NCI-H187 (cell line): ENCODE data around the gene MYBBP1A.
"Not testable (repeated sequence)": the region's sequence is repeated elsewhere in the genome, so short reads cannot be mapped to it uniquely, and the experiment has no call there.

Experiments used
- DNase-seq, 2 experiments: peaks; one replicate each; lab custom pipeline; 2025; lab: John Stamatoyannopoulos, UW

MYBBP1A gene

GRCh38 chr17:4590981-4591453, 35.8 kb upstream of the MYBBP1A start:
- DNase-seq, result no peak

- not testable (repeated sequence) for DNase-seq
Observed at GRCh38 chr17:4590042-4590441, 34.9 kb upstream of the MYBBP1A start.

GRCh38 chr17:4588898-4589625, 33.9 kb upstream of the MYBBP1A start:
- DNase-seq, result no peak

DNA sequence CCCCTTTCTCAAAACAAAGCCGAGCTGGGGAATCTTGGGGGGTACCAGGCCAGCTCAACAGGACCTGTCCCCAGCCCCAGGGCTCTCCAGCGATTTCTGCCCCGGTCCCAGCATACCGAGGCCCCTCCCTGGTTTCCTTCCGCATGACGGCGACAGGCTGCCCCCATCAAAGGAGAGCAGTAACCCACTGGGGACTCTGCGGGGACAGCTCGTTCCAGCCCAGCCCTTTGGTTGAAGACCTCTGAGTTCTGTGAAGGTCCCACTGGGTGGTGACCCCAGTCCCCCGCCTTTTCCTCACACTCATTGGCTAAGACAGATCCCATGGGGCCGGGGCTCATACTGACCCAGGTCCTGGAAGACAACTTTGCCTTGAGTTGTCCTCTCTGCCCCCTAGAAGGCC, 33.2 kb upstream of the MYBBP1A start:
- DNase-seq, result no peak

DNA sequence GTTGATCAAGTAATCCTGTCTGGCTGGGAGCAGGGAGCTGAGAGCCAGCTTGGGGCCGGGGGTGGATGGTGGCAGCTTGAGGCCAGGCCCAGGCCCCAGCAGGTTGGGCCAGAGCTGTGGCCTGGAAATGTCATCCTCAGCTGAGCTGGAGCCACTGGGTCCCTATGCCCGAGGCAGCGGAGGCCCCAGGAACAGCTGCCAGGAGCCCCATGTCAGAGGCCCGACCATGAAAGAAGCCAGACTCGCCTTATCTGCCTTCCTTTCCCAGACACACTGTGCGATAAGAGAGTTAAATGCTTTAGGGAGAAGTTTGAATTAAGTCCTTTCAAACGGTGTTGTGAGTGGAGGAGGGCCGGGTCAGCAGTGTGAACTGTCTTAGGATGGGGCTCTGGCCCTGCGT, 32.6 kb upstream of the MYBBP1A start:
- DNase-seq, result no peak

- no peak for DNase-seq
Observed at GRCh38 chr17:4587195-4587594, 32.0 kb upstream of the MYBBP1A start.

DNA sequence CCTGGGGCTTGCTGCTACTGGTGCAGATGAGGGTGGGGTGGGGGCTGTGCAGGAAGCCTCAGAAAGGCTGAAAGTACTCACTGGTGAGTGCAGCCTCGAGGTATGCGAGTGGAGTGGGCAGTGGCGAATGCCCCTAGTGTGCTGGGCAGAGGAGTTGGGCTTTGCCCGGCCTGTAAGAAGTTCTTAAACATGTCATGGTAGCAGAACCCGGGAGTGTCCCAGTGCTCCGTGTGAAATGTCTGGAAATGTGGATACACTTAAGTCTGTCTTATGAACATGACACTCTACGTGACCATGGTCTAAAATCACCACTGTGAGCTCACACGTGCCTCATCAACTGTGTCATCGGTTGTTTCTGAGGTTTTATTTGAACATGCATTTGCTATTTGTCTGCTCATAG, 30.9 kb upstream of the MYBBP1A start:
- no peak for DNase-seq

DNA sequence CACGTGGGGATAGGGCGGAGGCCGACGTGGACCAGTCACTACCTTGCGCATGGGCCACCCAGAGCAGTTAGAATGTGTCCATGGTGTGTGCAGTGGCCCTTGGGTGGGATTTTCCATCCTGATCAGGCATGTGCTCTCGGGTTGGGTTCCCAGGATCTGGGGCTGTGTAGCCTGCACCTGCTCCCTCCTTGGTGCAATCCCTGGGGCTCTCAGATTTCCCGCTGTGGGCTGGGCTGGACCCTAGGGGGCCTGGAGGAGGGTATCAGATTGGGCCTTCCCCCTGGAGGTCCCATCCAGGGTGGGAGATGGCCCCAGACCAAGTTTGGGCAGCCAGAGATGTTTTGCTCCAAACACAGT, 30.4 kb upstream of the MYBBP1A start:
- no peak for DNase-seq

GRCh38 chr17:4584917-4585637, 29.9 kb upstream of the MYBBP1A start:
- DNase-seq, result no peak

DNA sequence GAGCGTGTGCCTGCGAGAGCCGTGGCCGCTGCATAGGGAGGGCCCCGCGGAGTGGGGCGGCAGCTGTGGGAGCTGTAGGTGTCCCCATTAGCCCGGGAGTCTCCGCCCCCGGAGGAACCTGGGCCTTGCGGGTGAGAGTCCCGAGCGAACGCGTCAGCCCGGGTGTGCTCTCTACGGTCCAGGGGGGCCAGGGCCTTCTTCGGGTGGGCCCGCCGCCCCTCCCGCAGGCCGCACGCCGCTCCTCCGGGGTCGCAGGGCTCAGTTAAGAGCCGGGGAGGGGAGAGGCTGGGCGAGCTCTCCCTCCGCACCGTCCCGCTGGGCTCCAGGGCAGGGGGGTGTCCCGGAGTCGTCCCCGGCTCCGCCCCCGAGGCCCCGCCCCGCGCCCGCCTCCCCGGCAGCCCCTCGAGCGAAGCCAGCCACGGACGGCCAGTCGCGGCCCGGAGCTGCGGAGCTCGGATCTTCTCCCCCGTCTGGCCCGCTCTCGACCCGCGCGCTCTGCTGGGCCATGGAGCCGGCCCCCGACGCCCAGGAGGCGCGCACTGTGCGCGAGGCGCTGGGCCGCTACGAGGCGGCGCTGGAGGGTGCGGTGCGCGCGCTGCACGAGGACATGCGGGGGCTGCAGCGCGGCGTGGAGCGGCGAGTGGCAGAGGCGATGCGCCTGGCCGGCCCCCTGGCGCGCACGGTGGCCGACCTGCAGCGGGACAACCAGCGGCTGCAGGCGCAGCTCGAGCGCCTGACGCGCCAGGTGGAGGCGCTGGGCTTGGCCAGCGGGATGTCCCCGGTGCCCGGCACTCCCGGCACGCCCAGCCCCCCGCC, 29.1 kb upstream of the MYBBP1A start, which contains the start of gene SMTNL2:
Gene SMTNL2, plus strand, starts transcription at position 429 of the 816 bp plus-strand sequence. Its CDS starts 77 bp downstream, at position 506.
- no peak for DNase-seq

GRCh38 chr17:4583782-4584100, 28.6 kb upstream of the MYBBP1A start:
- no peak for DNase-seq

- no peak for DNase-seq
Observed at GRCh38 chr17:4583206-4583605, 28.0 kb upstream of the MYBBP1A start.

- no peak for DNase-seq
Observed at GRCh38 chr17:4582691-4583090, 27.5 kb upstream of the MYBBP1A start.

DNA sequence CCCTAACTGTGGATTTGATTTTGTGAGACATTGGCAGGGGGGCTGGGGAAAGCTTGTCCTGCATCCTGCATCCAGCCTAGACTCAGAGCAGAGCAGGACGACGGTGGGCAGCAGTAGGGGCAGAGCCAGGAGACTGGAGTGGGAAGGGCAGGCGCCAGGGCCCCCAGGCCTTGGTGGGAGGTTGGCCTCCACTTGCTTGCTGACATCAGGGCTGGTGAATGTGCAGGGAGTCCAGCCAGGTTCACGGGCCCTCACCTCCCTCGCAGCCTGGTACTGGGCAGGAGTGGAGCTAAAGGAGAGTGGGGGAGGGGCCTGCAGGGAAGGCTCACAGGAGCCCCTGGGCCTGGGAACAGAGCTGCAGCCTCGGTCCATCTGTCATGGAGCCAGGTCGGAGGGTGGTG, 26.9 kb upstream of the MYBBP1A start:
- no peak for DNase-seq

DNA sequence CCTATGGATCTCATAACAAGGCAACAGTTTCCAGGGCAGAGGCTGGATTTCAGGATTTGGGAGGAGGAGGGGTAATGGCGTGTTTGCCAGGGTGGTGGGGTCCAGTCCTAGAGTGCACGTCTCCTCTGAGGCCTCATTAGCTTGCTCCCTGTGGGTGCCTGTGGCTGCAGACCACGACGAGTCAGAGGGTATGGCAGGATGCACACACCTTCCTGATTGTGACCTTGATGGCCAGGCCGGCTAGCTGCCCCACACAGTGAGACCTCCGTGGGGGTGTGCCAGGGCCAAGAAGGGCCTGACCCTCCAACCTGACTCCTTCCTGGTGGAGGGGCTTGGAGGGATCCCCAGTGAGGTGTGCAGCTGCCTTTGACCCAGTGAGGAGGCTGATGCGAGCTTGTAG, 25.1 kb upstream of the MYBBP1A start:
- DNase-seq, result no peak

DNA sequence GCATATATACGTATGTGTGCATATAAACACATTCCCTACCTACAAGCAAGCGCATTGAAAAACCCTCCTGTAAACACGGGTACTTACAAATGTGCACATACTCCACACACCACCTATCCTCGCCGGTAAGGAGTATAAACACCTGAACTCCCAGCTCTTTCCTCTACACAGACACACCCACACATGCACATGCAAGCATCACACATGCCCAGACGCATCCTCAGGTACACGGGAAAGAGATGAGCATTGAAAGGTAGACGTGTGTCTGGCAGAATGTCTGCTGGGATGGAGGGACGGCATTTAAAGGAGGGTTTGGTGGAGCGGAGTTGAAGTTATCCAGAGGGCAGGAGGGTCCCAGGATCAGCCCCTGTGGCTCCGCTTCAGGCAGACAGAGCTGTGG, 24.5 kb upstream of the MYBBP1A start:
- no peak for DNase-seq

DNA sequence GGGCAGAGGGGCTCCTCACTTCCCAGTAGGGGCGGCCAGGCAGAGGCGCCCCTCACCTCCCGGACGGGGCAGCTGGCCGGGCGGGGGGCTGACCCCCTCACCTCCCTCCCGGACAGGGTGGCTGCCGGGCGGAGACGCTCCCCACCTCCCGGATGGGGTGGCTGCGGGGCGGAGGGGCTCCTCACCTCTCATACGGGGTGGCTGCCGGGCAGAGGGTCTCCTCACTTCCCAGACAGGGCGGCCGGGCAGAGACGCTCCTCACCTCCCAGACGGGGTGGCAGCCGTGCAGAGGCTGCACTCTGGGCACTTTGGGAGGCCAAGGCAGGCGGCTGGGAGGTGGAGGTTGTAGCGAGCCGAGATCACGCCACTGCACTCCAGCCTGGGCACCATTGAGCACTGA, 23.2 kb upstream of the MYBBP1A start:
- not testable (repeated sequence) for DNase-seq

DNA sequence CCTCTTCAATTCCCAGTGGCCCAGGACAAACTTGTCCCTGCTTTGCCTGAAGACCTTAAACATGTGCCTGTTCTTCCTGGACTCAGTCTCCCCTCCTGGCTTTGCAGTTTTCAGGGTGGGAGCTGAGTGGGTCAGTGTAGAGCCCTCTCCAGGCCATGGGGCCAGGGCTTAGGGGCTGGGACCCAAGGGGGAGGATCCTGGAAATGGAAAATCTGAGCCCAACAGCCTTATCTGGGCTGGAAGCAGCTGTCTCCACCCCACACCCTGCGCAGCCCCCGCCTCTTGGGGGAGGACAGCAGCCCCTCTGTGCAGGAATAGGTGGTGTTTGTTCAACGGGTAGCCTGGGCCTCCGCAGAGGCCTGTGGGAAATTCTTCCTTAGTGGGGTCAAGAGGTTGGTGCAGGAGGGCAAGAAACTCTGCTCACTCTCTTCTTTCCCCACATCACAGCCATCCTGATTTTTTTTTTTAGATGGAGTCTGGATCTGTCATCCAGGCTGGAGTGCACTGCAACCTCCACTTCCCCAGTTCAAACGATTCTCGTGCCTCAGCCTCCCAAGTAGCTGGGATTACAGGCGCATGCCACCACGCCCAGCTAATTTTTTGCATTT, 22.3 kb upstream of the MYBBP1A start:
- no peak for DNase-seq

GRCh38 chr17:4576729-4577322, 21.6 kb upstream of the MYBBP1A start:
- DNase-seq, result no peak

- no peak for DNase-seq
Observed at GRCh38 chr17:4576161-4576558, 21.0 kb upstream of the MYBBP1A start.

- DNase-seq, result no peak
Observed at GRCh38 chr17:4574448-4575045, 19.4 kb upstream of the MYBBP1A start.

DNA sequence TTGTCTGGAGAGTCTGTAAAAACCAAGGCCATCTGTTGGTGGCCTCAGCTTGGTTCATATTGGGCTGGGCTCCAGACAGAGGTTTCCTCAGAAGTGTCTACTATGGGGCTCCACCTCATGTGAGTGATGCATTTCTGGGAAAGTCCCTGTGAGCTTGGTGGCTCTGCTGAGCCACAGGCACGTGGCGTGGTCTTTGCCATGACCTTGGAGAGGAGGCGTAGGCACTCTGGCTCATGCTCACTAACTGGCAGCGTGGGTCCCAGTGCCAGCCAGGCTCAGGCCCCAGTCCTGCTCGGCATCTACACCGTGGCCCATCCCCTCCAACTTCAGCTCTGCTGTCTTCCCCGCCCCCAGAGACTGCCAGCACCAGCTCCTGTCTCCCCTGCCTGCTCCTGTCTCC, 18.5 kb upstream of the MYBBP1A start:
- DNase-seq, result no peak
